ENCODE measurements around the gene MAP9.

DNA sequence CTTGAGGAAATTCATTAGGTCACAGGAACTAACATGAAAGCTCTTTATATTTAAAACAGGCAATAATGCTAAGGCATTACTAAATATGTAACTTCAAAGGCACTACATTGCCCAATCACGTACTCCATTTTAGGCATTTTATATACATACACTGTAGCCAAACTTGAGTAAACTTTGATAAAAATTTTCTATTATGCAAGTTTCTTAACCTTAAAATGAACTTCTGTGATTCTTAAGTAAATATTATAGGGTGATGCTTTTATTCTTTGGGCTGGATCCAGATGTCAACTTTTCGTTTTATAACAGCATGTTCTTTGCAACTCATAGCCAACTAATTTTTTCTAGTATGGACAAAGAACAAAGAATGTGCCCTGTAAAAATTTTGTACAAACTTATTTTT lies 28.3 kb upstream of the MAP9 start:
- no peak for TF ChIP-seq CTCF (IDR thresholded peaks at IDR 0.05)
- TF ChIP-seq EZH2 (IDR thresholded peaks at IDR 0.05; ENCODE audit: borderline replicate concordance, insufficient read depth, low read depth, low read length, poor library complexity, severe bottlenecking) = no peak

All from B cell (primary cell).